Activated naive CD4-positive, alpha-beta T cell treated with Interleukin-2 at 50 U/mL for 16 hours (primary cell): Measurements from ENCODE around the gene CCDC83.
"Not testable (repeated sequence)": the region's sequence is repeated elsewhere in the genome, so short reads cannot be mapped to it uniquely, and the experiment has no call there.

ENCODE experiments used
- DNase-seq: peaks from one replicate; pipeline ENCODE4 v3.0.0-alpha.2; 2020

The CCDC83 gene

GRCh38 chr11:85889676-85890579 is 34.7 kb downstream of the CCDC83 start:
- no peak for DNase-seq

- DNase-seq = no peak
Observed at GRCh38 chr11:85893395-85893794, 38.2 kb downstream of the CCDC83 start.

- DNase-seq = no peak
Observed at GRCh38 chr11:85896876-85897275, 41.7 kb downstream of the CCDC83 start.

- no peak for DNase-seq
Observed at GRCh38 chr11:85898456-85898855, 43.3 kb downstream of the CCDC83 start.

- no peak for DNase-seq
Observed at GRCh38 chr11:85902353-85902752, 47.2 kb downstream of the CCDC83 start.

- no peak for DNase-seq
Observed at GRCh38 chr11:85903406-85903805, 48.2 kb downstream of the CCDC83 start.

- no peak for DNase-seq
Observed at GRCh38 chr11:85903811-85904210, 48.6 kb downstream of the CCDC83 start.

- no peak for DNase-seq
Observed at GRCh38 chr11:85912414-85912813, 57.2 kb downstream of the CCDC83 start.

GRCh38 chr11:85913513-85913912 is 58.3 kb downstream of the CCDC83 start:
- DNase-seq = no peak

- no peak for DNase-seq
Observed at GRCh38 chr11:85914425-85914824, 59.2 kb downstream of the CCDC83 start.

- DNase-seq = no peak
Observed at GRCh38 chr11:85918910-85919794, 64.0 kb downstream of the CCDC83 start.

- no peak for DNase-seq
Observed at GRCh38 chr11:85922367-85922766, 67.2 kb downstream of the CCDC83 start.

- no peak for DNase-seq
Observed at GRCh38 chr11:85923455-85923854, 68.3 kb downstream of the CCDC83 start.

GRCh38 chr11:85926653-85927214 is 71.6 kb downstream of the CCDC83 start:
- not testable (repeated sequence) for DNase-seq

- DNase-seq = no peak
Observed at GRCh38 chr11:85930879-85931366, 75.7 kb downstream of the CCDC83 start.

GRCh38 chr11:85934596-85935169 is 79.5 kb downstream of the CCDC83 start:
- no peak for DNase-seq

GRCh38 chr11:85935751-85936150 is 80.6 kb downstream of the CCDC83 start:
- no peak for DNase-seq

GRCh38 chr11:85937835-85938234 is 82.7 kb downstream of the CCDC83 start:
- no peak for DNase-seq

GRCh38 chr11:85939099-85940015 is 84.2 kb downstream of the CCDC83 start:
- no peak for DNase-seq

GRCh38 chr11:85941380-85941973 is 86.3 kb downstream of the CCDC83 start:
- peak; percentile 24 for DNase-seq

GRCh38 chr11:85945296-85945695 is 90.1 kb downstream of the CCDC83 start:
- DNase-seq = no peak
